HG02588 (cell line): ENCODE results near the gene HUS1B.
A peak's percentile ranks its signal among the peaks of the same experiment; 100 is the strongest.
"Not testable (repeated sequence)": the region's sequence is repeated elsewhere in the genome, so short reads cannot be mapped to it uniquely, and the experiment has no call there.

ENCODE experiments used
- ATAC-seq: cut with Tn5 transposase; IDR thresholded peaks from one replicate; pipeline ENCODE4 v1.9.1; 2021; ENCODE audit warnings: mild to moderate bottlenecking, moderate library complexity; ENCODE audit not compliant: unreplicated experiment

Gene HUS1B

DNA sequence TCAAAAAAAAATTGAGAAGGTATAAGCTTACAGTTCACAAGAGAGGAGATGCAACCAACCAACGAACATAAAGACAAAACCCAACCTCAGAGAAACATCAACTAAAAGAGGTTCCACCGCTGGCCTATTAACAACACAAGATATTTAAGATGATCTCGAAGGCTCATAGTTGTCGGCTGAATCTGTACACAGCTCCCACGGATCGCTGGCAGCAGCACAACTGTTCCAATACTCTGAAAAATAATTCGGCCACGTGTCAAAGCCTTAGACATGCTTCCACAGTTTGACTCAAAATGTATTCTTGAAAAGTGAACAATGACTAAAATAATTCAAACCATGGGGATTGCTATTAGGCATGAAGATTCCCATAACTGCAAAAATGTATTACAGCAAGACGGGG lies 22.4 kb upstream of the HUS1B start:
- no peak for ATAC-seq

DNA sequence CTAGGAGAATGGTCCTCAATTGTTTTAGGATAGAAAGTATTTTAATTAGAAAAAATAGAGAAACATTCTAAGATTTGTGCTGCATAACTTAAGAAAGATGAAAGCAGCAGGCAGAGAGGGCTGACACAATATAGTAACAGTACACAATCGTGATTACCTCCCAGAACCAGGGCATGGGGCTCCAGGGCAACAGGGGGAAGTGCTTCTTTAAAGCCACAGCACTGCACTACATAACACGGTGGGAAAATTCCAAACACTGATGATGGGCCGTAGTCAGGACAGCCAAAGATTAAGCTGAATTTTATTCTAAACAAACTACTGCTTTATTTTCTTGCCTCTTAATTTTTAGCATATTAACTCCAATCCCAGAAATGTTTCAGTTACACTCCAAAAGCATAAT lies 21.6 kb upstream of the HUS1B start:
- no peak for ATAC-seq

DNA sequence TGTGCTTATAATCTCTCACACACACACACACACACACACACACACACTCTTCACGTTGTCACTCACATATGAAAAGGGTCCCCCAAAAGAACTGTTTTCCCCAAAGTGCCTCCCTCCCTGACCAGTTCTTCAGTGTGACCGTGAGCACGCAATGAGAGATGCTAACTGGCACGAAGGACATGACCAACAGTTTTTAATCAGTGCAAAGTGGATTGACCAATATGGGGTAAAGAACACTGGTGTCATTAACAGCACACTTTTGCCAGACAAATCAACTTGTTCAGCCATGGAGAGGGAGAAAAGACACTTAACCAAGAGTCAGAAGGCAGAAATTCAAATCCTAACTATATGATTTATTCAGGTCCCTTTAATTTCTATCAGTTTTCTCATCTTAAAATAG lies 21.0 kb upstream of the HUS1B start:
- ATAC-seq: no peak

DNA sequence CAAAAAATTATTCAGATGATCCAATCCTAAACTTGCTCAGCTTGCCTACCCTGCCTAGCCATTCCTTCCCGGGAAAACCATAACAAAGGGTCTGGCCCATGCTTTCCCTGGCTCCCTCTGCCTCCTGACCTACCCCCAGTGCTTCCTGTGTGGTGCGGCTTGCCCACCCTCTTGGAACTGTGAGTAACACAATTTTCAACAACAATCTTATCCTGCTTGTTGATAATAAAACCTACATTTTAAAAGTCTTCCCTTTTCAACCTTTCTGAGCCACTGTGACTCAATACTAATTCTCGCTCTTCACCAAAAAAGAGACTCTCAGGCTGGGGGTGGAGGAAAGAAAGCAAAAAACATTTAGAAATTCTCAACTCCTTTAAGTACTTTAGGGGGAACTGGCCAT lies 18.1 kb upstream of the HUS1B start:
- no peak for ATAC-seq

DNA sequence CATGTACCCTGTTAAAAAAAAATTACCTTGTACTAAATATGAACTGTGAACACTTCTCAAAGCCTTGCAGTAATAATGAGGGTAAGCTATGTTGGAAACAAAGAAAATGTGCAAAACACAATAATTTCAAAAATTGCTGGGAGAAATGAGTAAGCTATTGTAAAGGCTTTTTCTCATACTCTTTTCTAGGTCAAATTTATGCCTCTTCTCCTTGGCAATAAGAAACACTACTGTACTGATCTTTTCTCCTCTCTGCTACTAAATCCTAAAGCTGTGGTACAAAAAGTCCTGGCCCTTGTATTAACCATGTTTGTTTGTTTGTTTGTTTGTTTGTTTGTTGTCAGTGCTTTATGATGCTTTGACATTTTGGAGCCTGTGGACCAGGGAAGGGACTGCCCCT lies 17.5 kb upstream of the HUS1B start:
- ATAC-seq: no peak

DNA sequence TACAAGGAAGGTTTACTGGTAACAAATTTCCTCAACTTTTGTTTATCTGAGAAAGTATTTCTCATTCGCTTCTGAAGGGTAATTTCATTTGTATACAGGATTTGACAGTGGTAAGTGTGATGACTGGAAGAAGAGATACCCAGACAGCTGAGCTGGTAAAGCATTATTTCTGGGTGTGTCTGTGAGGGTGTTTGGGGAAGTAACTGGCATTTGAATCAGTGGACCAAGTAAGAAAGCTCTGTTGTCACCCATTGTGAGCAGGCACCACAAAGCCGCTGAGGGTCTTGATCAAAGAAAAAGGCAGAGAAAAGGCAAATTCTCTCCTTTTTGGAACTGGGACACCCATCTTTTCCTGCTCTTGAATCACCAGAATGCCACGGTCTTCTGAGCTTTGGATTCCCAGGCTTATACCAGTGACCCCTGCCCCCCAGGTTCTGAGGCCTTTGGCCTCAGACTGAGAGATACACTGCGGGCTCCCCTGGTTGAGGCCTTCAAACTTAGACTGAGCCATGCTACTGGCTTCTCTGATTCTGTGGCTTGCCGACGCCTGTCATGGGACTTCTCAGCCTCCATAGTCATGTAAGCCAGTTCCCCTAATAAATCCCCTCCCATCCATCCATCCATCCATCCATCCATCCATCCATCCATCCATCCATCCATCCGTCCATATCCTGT lies 10.5 kb upstream of the HUS1B start:
- ATAC-seq: no peak

DNA sequence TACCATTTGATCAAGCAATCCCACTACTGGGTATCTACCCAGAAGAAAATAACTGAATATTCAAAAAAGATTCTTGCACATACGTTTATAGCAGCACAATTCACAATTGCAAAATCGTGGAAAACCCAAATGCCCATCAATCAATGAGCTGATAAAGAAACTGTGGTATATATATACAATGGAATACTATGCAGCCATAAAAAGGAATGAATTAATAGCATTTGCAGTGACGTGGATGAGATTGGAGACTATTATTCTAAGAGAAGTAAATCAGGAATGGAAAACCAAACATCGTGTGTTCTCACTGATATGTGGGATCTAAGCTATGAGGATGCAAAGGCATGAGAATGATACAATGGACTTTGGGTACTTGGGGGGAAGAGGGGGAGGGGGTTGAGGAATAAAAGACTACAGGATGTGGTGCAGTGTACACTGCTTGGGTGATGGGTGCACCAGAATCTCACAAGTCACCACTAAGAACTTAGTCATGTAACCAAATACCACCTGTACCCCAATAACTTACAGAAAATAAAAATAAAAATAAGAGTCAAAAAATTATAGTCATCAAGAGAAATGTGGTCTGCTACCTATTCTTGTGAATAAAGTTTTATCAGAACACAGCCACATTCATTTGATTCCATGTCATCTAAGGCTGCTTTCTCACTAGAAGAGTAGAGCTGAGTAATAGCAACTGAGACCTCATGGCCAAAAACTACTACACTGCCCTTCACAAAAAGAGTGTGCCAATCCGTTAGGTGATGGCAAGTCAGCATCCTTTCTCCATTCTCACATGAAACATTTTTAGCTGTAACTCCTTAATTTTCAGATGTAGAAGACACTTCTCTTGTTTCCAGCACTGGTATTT lies 8.7 kb upstream of the HUS1B start:
- ATAC-seq: no peak

DNA sequence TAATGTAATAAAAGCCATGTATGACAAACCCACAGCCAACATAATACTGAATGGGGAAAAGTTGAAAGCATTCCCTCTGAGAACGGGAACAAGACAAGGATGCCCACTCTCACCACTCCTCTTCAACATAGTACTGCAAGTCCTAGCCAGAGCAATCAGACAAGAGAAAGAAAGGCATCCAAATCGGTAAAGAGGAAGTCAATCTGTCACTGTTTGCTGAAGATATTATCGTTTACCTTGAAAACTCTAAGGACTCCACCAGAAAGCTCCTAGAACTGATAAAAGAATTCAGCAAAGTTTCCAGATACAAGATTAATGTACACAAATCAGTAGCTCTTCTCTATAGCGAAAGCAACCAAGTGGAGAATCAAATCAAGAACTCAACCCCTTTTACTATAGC lies 6.9 kb upstream of the HUS1B start:
- not testable (repeated sequence) for ATAC-seq

DNA sequence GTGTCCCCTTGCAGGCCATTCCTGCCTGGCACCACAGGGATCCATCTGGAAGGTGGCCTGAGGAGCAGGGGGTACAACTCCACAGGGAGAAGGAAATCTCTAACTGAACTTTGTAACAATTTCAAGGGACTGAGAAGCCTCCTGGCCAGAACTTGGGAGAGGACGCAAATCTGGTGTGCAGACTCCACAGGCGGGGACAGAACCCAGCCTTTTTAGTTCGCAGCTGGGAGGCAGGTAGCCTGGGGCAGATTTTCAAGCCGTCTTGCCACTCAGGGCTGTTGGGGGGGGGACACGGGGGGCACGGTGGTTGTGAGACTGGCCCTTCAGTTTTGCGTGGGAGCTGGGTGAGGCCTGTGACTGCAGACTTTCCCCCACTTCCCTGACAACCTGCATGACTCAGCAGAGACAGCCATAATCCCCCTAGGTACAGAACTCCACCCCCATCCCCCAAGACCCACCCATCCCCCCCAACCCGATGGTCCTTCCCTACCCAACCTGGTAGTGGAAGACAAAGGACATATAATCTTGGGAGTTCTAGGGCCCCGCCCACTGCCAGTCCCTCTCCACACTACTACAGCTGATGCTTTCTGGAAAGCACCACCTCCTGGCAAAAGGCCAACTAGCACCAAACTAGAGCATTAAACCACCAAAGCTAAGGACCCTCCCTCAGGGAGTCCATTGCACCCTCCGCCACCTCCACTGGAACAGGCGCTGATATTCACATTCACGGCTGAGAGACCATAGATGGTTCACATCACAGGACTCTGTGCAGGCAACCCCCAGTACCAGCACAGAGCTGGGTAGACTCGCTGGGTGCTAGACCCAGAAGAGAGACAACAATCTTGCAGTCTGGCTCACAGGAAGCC lies 3.0 kb upstream of the HUS1B start:
- no peak for ATAC-seq

DNA sequence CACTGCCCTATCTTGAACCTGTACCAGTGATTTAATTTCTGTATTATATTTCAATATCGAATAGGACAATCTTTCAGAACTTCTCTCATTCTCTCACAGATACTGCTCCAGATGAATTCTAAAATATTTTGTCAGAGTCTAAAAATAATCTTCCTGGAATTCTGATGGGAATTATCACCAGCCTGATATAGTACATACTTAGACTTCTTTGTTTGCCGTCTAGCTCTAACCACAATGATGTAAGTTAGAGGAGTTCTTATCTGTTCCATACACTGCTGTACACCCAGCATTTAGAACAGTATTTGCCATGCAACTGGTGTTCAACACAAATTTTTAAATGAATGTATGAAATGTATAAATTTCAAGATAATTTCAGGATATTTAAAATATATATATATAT lies 1.3 kb upstream of the HUS1B start:
- ATAC-seq: no peak

DNA sequence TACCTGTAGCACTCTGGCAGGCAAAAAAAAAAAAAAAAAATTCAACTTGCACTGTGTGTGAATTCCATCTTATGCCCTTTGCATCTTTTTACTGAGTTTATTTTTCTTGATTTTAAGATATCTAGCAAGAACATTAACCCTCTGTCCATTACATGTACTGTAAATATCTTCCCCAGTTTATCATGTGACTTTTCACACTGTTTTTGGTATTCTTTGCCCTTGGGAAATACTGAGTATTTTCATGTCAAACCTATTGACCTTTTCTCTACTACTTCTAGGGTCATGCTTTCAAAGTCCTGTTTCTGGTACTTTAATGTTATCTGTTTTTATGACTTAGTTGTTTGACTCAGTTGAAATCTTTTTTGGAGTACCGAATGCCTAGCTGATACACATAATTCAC lies 843 bp upstream of the HUS1B start:
- ATAC-seq: no peak

DNA sequence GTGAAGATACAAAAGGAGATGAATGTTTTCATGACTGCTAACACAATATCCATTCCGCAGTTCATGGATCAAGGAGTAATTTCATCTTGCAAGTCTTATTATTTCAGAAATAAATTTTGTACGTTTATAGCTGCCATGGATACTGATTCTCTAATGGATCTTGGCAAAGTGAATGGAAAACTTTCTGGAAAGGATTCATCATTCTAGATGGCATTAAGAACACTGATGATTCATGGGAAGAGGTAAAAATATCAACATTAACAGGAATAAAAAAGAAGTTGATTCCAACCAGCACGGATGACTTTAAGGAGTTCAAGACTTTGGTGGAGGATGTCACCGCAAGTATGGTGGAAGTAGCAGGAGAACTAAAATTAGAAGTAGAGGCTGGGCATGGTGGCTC lies 2.8 kb downstream of the HUS1B start:
- ATAC-seq: no peak

DNA sequence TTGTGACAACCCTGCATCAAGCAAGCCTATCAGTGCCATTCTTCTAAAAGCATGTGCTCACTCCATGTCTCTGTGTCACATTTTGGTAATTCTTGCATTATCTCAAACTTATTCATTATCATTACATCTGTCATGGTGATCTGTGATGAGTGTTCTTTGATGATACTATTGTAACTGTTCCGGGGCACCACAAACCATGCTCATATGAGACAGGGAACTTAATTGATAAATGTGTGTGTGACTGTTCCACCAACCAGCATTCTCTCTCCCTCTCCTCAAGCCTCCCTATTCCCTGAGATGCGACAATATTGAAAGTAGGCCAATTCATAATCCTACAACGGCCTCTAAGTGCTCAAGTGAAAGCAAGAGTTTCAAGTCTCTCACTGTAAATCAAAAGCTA lies 4.0 kb downstream of the HUS1B start:
- ATAC-seq: no peak

DNA sequence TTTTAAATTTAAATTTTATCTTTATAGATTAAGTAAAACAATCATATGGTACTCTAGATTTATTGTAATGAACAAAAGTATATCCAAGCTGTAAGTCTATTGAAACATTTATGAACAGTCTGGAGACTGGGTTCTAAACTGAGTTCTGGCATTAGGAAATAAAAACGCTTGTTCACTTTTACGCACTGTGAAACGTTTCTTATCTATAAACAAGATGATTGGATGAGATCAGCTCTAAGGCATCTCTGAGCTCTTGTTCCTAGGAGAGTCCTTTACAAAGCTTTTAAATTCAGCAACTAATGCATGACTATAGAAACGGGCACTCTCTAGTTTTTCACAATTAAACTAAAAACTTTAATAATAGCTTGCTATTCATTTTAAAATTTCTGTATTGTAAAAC lies 6.8 kb downstream of the HUS1B start:
- no peak for ATAC-seq

DNA sequence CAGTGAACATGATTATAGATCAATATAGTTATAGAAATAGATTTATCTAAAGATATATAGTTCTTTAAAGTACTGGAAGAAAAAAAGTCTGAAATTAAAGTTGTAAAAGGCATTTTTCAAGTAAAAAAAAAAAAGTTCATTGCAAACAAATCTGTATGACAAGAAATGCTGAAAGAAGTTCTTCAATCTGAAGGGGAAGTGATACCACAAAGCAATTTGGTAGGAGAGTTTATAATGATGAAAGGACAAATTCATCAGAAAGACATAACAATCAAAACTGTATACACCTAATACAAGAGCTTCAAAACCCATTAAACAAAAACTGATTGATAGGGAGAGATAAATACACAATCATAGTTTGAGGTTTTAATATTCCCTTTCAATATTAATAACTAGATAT lies 14.1 kb downstream of the HUS1B start:
- no peak for ATAC-seq

DNA sequence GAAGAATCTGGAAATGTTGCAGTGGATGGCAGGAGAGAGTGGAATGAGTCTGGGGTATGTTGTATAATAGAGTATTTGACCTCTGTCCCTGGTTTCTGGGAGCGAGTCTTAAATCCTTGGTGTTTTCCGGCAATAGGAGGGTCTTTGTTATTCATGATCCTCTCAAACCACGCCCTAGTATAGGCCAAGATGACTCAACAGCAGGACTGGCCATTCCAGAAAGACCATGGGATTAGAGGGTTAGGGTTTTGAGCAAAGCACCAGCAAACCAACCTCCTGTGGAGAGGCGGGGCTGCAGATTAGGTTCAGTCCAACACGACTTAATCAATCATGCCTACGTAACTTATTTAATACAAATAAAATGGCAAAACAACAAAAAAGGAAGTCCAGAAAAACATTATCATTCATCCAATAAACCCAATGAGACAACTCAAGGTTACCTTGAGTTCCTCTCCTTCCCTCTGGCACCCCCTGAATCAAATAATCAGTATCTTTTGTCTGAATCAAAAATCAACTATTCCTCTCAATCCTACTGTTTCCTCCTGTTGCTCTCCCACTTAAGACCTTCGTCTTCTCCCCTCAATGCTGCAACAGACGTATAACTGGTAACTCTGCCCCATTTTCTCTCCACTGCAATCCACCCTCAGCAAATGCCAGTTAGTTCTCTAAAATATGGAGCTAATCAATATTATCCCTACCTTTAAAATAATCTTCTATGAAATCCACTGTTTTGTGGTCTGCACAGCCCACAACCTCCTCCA lies 15.5 kb downstream of the HUS1B start:
- ATAC-seq: no peak

DNA sequence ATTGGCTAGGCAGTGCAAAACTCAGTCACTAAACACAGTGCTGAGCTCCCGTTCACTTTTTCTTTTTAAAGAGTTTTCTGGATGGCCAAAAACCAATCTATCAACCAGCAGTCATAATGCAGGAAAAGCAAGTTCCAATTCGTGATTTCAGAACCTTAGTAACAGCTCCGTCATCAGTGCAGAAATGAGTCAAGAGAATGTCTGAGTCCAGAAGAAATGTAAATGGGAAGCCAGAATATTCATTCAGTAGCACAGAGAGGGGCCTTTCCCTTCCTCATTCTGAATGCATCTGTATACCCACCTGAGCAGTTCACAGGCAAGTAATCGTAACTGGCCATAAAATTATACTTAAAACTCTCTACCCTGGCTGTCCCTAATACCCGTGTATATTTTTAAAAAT lies 20.4 kb downstream of the HUS1B start:
- peak; percentile 84 for ATAC-seq

DNA sequence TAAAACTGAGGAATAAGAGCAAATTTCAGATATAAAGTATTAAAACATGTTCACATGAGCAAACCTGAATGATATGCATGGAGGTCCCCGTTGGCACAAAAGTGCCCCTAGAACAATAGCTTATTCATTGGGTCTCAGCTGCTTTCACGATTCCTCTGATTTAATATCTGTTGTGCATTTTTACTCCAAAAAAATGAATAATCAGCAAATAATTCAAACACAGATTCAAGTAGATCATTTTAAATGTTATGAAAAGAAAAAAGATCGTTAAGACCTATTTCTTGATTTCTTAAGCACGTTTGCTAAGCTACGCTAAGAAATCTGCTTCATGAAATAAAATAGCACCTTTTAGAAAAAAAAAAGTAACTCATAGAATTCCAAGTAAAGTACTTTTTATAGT lies 21.7 kb downstream of the HUS1B start:
- no peak for ATAC-seq

DNA sequence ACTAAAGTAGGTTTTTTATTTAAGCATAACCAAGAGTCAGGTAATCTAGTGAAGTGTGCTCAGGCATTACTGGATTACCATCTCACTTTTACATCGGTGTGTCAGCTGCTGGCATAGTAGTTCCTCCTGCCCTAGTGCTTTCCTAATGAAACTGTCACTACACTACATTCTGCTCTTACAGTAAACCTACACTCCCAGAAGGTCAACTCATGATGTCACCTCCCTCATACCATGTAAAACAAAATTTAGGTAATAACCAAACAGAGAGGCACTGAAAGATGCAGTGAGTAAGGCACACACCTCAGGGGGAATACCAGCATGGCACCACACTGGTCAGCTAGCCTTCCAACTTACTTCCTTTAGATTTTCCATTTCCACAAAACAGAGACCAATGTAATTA lies 23.3 kb downstream of the HUS1B start:
- no peak for ATAC-seq

DNA sequence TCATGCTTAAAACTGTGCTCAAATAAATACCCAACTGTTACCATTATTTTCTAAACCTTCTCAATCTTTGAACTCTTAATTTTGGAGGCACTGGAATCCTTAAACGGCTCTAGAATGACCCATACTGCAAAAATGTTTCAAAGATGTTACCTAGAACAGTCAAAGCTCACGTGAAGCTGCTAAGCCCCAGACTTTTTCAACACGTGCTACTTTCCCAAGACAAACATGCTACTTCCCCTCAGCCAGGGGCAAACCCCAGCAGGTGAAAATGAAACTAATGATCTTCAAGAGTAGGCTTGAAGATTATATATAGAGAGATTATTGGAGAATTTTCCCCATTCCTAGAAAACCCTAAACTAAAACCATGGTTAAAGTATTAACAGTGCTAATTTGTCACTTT lies 28.1 kb downstream of the HUS1B start:
- no peak for ATAC-seq

DNA sequence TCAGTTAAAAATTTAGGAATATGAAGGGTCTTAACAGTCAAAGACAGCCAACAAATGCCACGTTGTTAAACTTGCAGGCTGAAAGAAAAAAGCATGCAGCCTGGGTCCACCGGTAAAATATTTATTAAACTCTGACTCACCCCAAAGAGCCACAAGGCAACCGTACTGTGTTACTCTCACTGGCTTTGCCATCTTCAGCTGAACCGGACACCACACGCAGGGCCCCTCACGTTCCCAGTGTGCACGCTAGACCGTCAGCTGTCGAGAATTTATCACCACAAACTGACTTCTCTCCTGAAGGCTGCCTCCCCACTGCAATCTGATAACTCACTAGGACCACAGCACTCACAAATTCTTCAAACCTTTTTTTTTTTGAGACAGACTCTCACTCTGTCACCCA lies 30.7 kb downstream of the HUS1B start:
- no peak for ATAC-seq
